ENCODE data around the gene DLGAP5.

The DLGAP5 gene

GRCh38 chr14:55115460-55115859 lies 75.9 kb downstream of the DLGAP5 start:
- TF ChIP-seq EZH2phosphoT487 (IDR thresholded peaks at IDR 0.05; ENCODE audit: low read length) (no peak), EZH2 (optimal IDR thresholded peaks at IDR 0.05; ENCODE audit: low read depth, low read length) (no peak), CTCF (IDR thresholded peaks at IDR 0.05; ENCODE audit: low read length) (no peak)
- H2AFZ ChIP-seq (ENCODE audit: low read length), result no peak overlapping the region
- H3K9me3 ChIP-seq (replicated peaks; ENCODE audit: insufficient read depth, low read length), result no peaks in the 10 kb centered on the region
- H3K4me3 ChIP-seq (ENCODE audit: low read length), result no peak overlapping the region
- H3K9ac ChIP-seq (ENCODE audit: low read length), result no peak overlapping the region
- no peaks in the 10 kb centered on the region for H3F3A ChIP-seq (ENCODE audit: insufficient read depth, low read length)
- no peaks in the 10 kb centered on the region for H3K36me3 ChIP-seq (replicated peaks; ENCODE audit: insufficient read depth, low read length)
- DNase-seq, result no peak
- no peaks in the 10 kb centered on the region for H3K79me2 ChIP-seq (ENCODE audit: low read length)
- no peak overlapping the region for H3K4me2 ChIP-seq (ENCODE audit: low read depth, low read length)
- no peaks in the 10 kb centered on the region for H3K27me3 ChIP-seq (replicated peaks; ENCODE audit: insufficient read depth, low read length)
- no peaks in the 10 kb centered on the region for H3K9me2 ChIP-seq (replicated peaks; ENCODE audit: insufficient read depth, low read length)
- H3K27ac ChIP-seq (ENCODE audit: low read length), result no peak overlapping the region
- H3K4me1 ChIP-seq (ENCODE audit: low read length), result no peaks in the 10 kb centered on the region
- no peaks in the 10 kb centered on the region for H4K20me1 ChIP-seq (ENCODE audit: insufficient read depth, low read length)

- no peaks in the 10 kb centered on the region for H3K9me3 ChIP-seq (replicated peaks; ENCODE audit: insufficient read depth, low read length)
- H3K79me2 ChIP-seq (ENCODE audit: low read length), result no peaks in the 10 kb centered on the region
- no peak overlapping the region for H2AFZ ChIP-seq (ENCODE audit: low read length)
- H3K36me3 ChIP-seq (replicated peaks; ENCODE audit: insufficient read depth, low read length), result no peaks in the 10 kb centered on the region
- H3K4me1 ChIP-seq (ENCODE audit: low read length), result no peaks in the 10 kb centered on the region
- H3K4me2 ChIP-seq (ENCODE audit: low read depth, low read length), result no peak overlapping the region
- no peak overlapping the region for H3K4me3 ChIP-seq (ENCODE audit: low read length)
- H4K20me1 ChIP-seq (ENCODE audit: insufficient read depth, low read length), result no peaks in the 10 kb centered on the region
- no peak for TF ChIP-seq EZH2phosphoT487 (IDR thresholded peaks at IDR 0.05; ENCODE audit: low read length)
- TF ChIP-seq CTCF (IDR thresholded peaks at IDR 0.05; ENCODE audit: low read length), result no peak
- TF ChIP-seq EZH2 (optimal IDR thresholded peaks at IDR 0.05; ENCODE audit: low read depth, low read length), result no peak
- no peak for DNase-seq
- no peak overlapping the region for H3K27ac ChIP-seq (ENCODE audit: low read length)
- no peaks in the 10 kb centered on the region for H3F3A ChIP-seq (ENCODE audit: insufficient read depth, low read length)
- no peaks in the 10 kb centered on the region for H3K27me3 ChIP-seq (replicated peaks; ENCODE audit: insufficient read depth, low read length)
- no peaks in the 10 kb centered on the region for H3K9me2 ChIP-seq (replicated peaks; ENCODE audit: insufficient read depth, low read length)
- H3K9ac ChIP-seq (ENCODE audit: low read length), result no peak overlapping the region
Measured at GRCh38 chr14:55114720-55115119, 76.7 kb downstream of the DLGAP5 start.

- Histone ChIP-seq H3K27me3 (replicated peaks; ENCODE audit: insufficient read depth, low read length) (no peaks in the 10 kb centered on the region), H3K4me2 (ENCODE audit: low read depth, low read length) (no peak overlapping the region)
- DNase-seq, result no peak
Measured at GRCh38 chr14:55111122-55111708, 80.2 kb downstream of the DLGAP5 start.

GRCh38 chr14:55109836-55110235 lies 81.5 kb downstream of the DLGAP5 start:
- Histone ChIP-seq H3K9ac (ENCODE audit: low read length) (no peak overlapping the region), H4K20me1 (ENCODE audit: insufficient read depth, low read length) (no peaks in the 10 kb centered on the region), H3K4me2 (ENCODE audit: low read depth, low read length) (no peak overlapping the region), H3K27ac (ENCODE audit: low read length) (no peak overlapping the region), H3K4me3 (ENCODE audit: low read length) (no peak overlapping the region), H3F3A (ENCODE audit: insufficient read depth, low read length) (no peaks in the 10 kb centered on the region; the same call in 1 of the 2 replicates), H3K9me2 (replicated peaks; ENCODE audit: insufficient read depth, low read length) (no peaks in the 10 kb centered on the region), H3K27me3 (replicated peaks; ENCODE audit: insufficient read depth, low read length) (no peaks in the 10 kb centered on the region), H3K36me3 (replicated peaks; ENCODE audit: insufficient read depth, low read length) (no peaks in the 10 kb centered on the region), H3K4me1 (ENCODE audit: low read length) (no peaks in the 10 kb centered on the region), H3K9me3 (replicated peaks; ENCODE audit: insufficient read depth, low read length) (no peaks in the 10 kb centered on the region), H2AFZ (ENCODE audit: low read length) (no peak overlapping the region), H3K79me2 (ENCODE audit: low read length) (no peaks in the 10 kb centered on the region)
- TF ChIP-seq EZH2 (optimal IDR thresholded peaks at IDR 0.05; ENCODE audit: low read depth, low read length) (no peak), EZH2phosphoT487 (IDR thresholded peaks at IDR 0.05; ENCODE audit: low read length) (no peak), CTCF (IDR thresholded peaks at IDR 0.05; ENCODE audit: low read length) (no peak)
- DNase-seq, result no peak

More at GRCh38 chr14:55111122-55111708, 80.2 kb downstream of the DLGAP5 start:
- Histone ChIP-seq H3K4me3 (ENCODE audit: low read length) (no peak overlapping the region), H3K4me1 (ENCODE audit: low read length) (no peaks in the 10 kb centered on the region), H3F3A (ENCODE audit: insufficient read depth, low read length) (no peaks in the 10 kb centered on the region), H2AFZ (ENCODE audit: low read length) (no peak overlapping the region), H3K9ac (ENCODE audit: low read length) (no peak overlapping the region), H3K9me2 (replicated peaks; ENCODE audit: insufficient read depth, low read length) (no peaks in the 10 kb centered on the region), H3K79me2 (ENCODE audit: low read length) (no peaks in the 10 kb centered on the region), H3K27ac (ENCODE audit: low read length) (no peak overlapping the region), H3K9me3 (replicated peaks; ENCODE audit: insufficient read depth, low read length) (no peaks in the 10 kb centered on the region), H3K36me3 (replicated peaks; ENCODE audit: insufficient read depth, low read length) (no peaks in the 10 kb centered on the region), H4K20me1 (ENCODE audit: insufficient read depth, low read length) (no peaks in the 10 kb centered on the region)
- no peak for TF ChIP-seq EZH2phosphoT487 (IDR thresholded peaks at IDR 0.05; ENCODE audit: low read length)
- no peak for TF ChIP-seq EZH2 (optimal IDR thresholded peaks at IDR 0.05; ENCODE audit: low read depth, low read length)
